Activated T-cell treated with anti-CD3 and anti-CD28 coated beads, Interleukin-2, amount 50 U/mL, for 4 hours (primary cell): ENCODE data around the gene CACNA1C. TPM values are rescaled to one million over a fixed set of nuclear protein-coding genes. Genes with fewer than 3 reads are reported as not detected.

Experiments used
- ATAC-seq, 2 donors: fragments of 200-7000 bp; cut with Tn5 transposase; one replicate each; pipeline ENCODE4 v1.10.0; 2021
- DNase-seq: peaks from one replicate; pipeline ENCODE4 v3.0.0-alpha.2; 2020
- H3K27me3 Mint-ChIP-seq: one replicate; pipeline ENCODE4 v1.8.0; 2021; ENCODE audit warnings: low read depth, mixed read lengths
- H3K36me3 Mint-ChIP-seq: one replicate; pipeline ENCODE4 v1.8.0; 2022; ENCODE audit warnings: mixed read lengths; ENCODE audit not compliant: insufficient read depth
- H3K4me1 Mint-ChIP-seq: one replicate; pipeline ENCODE4 v1.8.0; 2021; ENCODE audit warnings: low read depth, mixed read lengths
- H3K4me3 Mint-ChIP-seq: one replicate; pipeline ENCODE4 v1.8.0; 2021; ENCODE audit warnings: mild to moderate bottlenecking, moderate library complexity, mixed read lengths
- H3K9me3 Mint-ChIP-seq: one replicate; pipeline ENCODE4 v1.8.0; 2021; ENCODE audit warnings: mixed read lengths
- total RNA-seq, 3 donors: library from RNA; stranded (reverse); gene quantifications; one replicate each; pipeline ENCODE4 v1.2.1, GENCODE V29; 2021

CACNA1C gene
- total RNA-seq, 3 donors from 2014 or later: 0.03 to 0.08 (median 0.03) TPM

DNA sequence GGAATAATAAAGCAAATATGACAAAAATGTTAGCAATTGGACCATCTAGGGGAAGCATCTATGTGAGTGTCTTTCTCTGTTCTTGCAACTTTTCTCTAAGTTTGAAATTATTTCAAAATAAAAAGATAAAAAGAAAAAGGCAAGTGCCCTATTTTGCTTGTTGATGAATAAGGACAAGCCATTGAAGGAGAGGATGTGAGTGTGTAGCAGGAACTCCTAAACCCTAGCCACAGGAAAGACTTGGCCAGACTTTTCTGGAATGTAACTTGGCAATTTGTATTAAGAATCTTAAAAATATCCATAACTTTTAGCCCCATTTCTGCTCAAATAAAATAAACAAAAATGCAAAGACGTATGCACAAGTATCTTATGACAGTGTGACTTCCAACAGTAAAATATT, 279.4 kb downstream of the CACNA1C start:
- DNase-seq (no peak), ATAC-seq (no peak)
- Mint-ChIP-seq H3K4me3 (no peak overlapping the region), H3K36me3 (no peaks in the 10 kb centered on the region), H3K27me3 (peaks cover 8% of the 10 kb centered on the region), H3K4me1 (no peaks in the 10 kb centered on the region), H3K9me3 (no peaks in the 10 kb centered on the region)

DNA sequence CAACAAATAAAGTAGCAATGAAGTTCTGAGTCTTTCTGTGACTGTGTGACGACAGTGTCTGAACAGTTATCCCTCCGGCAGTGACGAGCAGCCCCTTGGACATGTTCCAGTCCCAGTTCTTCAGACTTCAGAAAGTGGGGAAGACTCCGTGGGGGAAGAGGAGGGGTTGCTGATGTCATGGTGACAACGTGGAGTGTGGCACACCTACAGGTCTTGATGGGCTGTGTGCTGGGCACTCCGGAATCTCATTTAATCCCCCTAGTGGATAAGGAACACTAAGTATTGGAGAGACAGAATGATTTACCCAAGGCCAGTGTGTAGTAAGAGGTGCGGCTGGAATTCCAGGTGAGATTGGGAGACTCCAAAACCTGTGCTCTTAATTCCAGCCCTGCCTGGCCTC, 280.2 kb downstream of the CACNA1C start:
- Mint-ChIP-seq H3K4me1 (no peaks in the 10 kb centered on the region), H3K27me3 (peaks cover 6% of the 10 kb centered on the region), H3K36me3 (no peaks in the 10 kb centered on the region), H3K9me3 (no peaks in the 10 kb centered on the region), H3K4me3 (no peak overlapping the region)
- DNase-seq: no peak
- no peak for ATAC-seq

GRCh38 chr12:2333491-2334195, 280.9 kb downstream of the CACNA1C start:
- Mint-ChIP-seq H3K27me3 (peaks cover 6% of the 10 kb centered on the region), H3K4me1 (no peaks in the 10 kb centered on the region), H3K36me3 (no peaks in the 10 kb centered on the region), H3K9me3 (no peaks in the 10 kb centered on the region), H3K4me3 (no peak overlapping the region)
- no peak for ATAC-seq
- no peak for DNase-seq

- no peaks in the 10 kb centered on the region for H3K9me3 Mint-ChIP-seq
- H3K4me3 Mint-ChIP-seq: no peak overlapping the region
- no peak for ATAC-seq
- peaks cover 6% of the 10 kb centered on the region for H3K27me3 Mint-ChIP-seq
- H3K4me1 Mint-ChIP-seq: no peaks in the 10 kb centered on the region
- no peaks in the 10 kb centered on the region for H3K36me3 Mint-ChIP-seq
- no peak for DNase-seq
Observed at GRCh38 chr12:2334271-2334670, 281.5 kb downstream of the CACNA1C start.

DNA sequence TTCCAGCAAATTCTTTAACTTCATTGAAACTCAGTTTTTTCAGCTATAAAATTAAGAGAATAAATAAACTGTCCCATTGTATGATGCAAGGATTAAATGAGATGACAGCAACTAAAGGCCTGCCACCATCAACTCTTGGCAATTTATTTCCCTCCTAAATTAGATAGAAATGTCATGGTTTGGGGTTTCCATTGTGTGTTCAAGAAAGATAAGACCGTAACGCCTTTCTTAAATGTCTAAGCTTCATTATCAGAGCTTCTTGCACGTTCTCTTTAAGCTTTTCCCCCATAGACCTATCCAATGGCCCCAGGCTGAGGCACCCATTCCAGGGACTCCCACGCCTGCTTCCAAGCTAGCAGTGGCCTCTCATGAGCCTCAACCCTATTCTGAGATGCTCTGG, 281.9 kb downstream of the CACNA1C start:
- H3K4me3 Mint-ChIP-seq: no peak overlapping the region
- no peaks in the 10 kb centered on the region for H3K9me3 Mint-ChIP-seq
- no peak for ATAC-seq
- no peaks in the 10 kb centered on the region for H3K36me3 Mint-ChIP-seq
- no peaks in the 10 kb centered on the region for H3K4me1 Mint-ChIP-seq
- peaks cover 6% of the 10 kb centered on the region for H3K27me3 Mint-ChIP-seq
- no peak for DNase-seq

- H3K9me3 Mint-ChIP-seq: no peaks in the 10 kb centered on the region
- no peak for DNase-seq
- H3K4me1 Mint-ChIP-seq: no peaks in the 10 kb centered on the region
- H3K27me3 Mint-ChIP-seq: peaks cover 6% of the 10 kb centered on the region
- ATAC-seq: no peak
- no peak overlapping the region for H3K4me3 Mint-ChIP-seq
- no peaks in the 10 kb centered on the region for H3K36me3 Mint-ChIP-seq
Observed at GRCh38 chr12:2335109-2335508, 282.3 kb downstream of the CACNA1C start.

- no peaks in the 10 kb centered on the region for H3K36me3 Mint-ChIP-seq
- DNase-seq: no peak
- H3K27me3 Mint-ChIP-seq: peaks cover 6% of the 10 kb centered on the region
- H3K4me1 Mint-ChIP-seq: no peaks in the 10 kb centered on the region
- H3K9me3 Mint-ChIP-seq: no peaks in the 10 kb centered on the region
- ATAC-seq: no peak
- H3K4me3 Mint-ChIP-seq: no peak overlapping the region
Observed at GRCh38 chr12:2335513-2335912, 282.7 kb downstream of the CACNA1C start.

DNA sequence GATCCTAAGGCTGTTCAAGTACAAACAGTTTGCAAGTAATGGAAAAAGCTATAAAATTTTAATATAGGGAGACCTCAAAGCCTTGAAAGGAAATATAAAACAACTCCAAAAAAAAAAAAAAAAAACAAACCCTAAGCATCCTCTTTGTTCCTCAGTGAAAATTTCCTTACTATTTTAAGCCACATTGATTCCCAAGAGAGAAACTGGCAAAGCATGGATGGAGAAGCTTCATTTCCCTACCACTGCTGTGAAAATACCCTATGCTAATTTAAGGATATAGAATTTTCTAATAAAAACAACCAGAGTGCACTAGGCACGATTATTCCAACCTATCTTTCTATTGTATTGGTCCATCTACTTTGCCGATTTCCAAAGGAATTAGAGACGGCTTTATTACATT, 283.1 kb downstream of the CACNA1C start:
- ATAC-seq: no peak
- peaks cover 6% of the 10 kb centered on the region for H3K27me3 Mint-ChIP-seq
- no peaks in the 10 kb centered on the region for H3K36me3 Mint-ChIP-seq
- H3K4me1 Mint-ChIP-seq: no peaks in the 10 kb centered on the region
- no peak overlapping the region for H3K4me3 Mint-ChIP-seq
- DNase-seq: no peak
- H3K9me3 Mint-ChIP-seq: no peaks in the 10 kb centered on the region

DNA sequence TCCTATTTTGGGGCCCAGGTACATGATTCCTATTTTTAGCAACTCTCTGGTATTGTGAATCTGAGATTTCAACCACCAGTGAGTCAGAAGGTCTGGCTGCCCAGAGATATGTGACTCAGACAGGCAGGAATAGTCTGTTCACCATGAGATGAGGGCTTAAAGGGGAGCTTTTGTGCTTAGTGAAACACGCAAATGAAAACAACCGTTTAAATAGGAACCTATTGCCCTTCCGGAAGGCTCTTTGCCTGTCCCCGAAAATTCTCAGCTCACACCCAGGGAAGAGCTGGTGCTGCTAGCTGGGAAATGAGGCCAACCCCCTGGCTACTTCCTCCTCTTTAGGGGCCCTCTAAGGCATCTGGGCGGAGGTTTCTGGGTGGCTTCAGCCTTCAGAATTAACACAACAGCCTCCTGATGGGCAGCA, 283.6 kb downstream of the CACNA1C start:
- DNase-seq (no peak), ATAC-seq (no peak)
- H3K4me1 Mint-ChIP-seq: no peaks in the 10 kb centered on the region
- H3K27me3 Mint-ChIP-seq: peaks cover 6% of the 10 kb centered on the region
- no peaks in the 10 kb centered on the region for H3K36me3 Mint-ChIP-seq
- no peaks in the 10 kb centered on the region for H3K9me3 Mint-ChIP-seq
- H3K4me3 Mint-ChIP-seq: no peak overlapping the region

GRCh38 chr12:2337031-2338010, 284.5 kb downstream of the CACNA1C start:
- Mint-ChIP-seq H3K27me3 (peaks cover 3% of the 10 kb centered on the region), H3K4me3 (no peak overlapping the region), H3K4me1 (no peaks in the 10 kb centered on the region), H3K36me3 (no peaks in the 10 kb centered on the region), H3K9me3 (no peaks in the 10 kb centered on the region)
- DNase-seq (no peak), ATAC-seq (no peak)

DNA sequence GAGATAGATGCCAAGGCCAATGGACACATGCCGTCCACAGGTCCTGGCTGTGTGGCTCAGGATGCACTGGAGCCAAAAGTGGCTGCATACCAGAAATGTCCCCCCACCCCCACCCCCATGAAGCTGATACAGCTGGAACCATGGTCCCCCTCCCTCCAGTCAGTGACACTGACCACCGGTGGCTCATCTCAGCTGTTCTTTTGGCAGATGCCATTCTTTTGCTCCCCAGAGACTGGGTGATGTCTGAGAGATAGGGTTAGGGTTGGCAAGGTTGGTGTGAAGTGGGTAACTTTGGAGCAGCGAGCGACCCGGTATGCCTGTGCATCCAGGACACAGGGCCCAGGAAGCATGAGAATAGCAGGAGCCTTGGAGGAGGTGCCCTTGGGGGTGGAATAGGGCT, 285.6 kb downstream of the CACNA1C start:
- ATAC-seq (no peak), DNase-seq (no peak)
- H3K4me1 Mint-ChIP-seq: no peaks in the 10 kb centered on the region
- peaks cover 3% of the 10 kb centered on the region for H3K27me3 Mint-ChIP-seq
- H3K4me3 Mint-ChIP-seq: no peak overlapping the region
- no peaks in the 10 kb centered on the region for H3K36me3 Mint-ChIP-seq
- no peaks in the 10 kb centered on the region for H3K9me3 Mint-ChIP-seq

DNA sequence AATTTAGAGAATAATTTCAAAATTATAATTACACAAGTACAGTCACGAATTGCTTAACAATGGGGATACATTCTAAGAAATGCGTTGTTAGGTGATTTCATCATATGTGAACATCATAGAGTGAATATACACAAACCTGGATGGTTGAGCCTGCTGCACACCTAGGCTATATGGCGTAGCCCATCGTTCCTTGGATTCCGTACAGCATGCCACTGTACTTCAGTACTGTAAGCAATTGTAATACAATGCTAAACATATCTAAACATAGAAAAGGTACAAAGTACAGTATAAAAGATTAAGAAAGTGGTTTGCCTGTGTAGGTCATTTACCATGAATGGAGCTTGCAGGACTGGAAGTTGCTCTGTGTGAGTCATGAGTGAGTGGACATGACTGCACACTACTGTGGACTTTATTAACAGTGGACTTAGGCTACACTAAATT, 286.2 kb downstream of the CACNA1C start:
- H3K36me3 Mint-ChIP-seq: no peaks in the 10 kb centered on the region
- no peaks in the 10 kb centered on the region for H3K9me3 Mint-ChIP-seq
- no peaks in the 10 kb centered on the region for H3K4me1 Mint-ChIP-seq
- no peak for DNase-seq
- peaks cover 3% of the 10 kb centered on the region for H3K27me3 Mint-ChIP-seq
- no peak overlapping the region for H3K4me3 Mint-ChIP-seq
- ATAC-seq: no peak

GRCh38 chr12:2341051-2341751, 288.4 kb downstream of the CACNA1C start:
- no peak overlapping the region for H3K4me3 Mint-ChIP-seq
- H3K4me1 Mint-ChIP-seq: no peaks in the 10 kb centered on the region
- H3K27me3 Mint-ChIP-seq: no peaks in the 10 kb centered on the region
- H3K36me3 Mint-ChIP-seq: no peaks in the 10 kb centered on the region
- ATAC-seq (no peak), DNase-seq (no peak)
- H3K9me3 Mint-ChIP-seq: no peaks in the 10 kb centered on the region

DNA sequence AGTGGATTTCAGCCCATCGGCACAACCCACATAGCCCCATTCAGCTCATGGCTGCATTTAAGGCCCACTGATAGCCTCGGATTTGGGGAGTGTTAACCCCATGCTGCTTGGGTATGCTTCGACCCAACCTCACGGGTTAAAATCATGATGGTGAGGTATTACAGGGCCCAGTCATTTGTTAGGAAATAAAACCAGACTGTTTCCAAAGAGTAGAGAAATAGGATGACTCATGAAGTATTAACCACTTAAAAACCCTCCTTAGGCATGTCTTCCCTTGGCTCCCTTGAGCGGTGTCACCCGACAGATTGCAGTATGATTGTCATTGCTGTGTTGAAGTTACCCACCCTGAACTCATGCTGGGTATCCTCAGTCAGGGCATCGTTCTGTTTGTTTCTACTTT, 289.1 kb downstream of the CACNA1C start:
- DNase-seq (no peak), ATAC-seq (no peak)
- no peaks in the 10 kb centered on the region for H3K27me3 Mint-ChIP-seq
- H3K9me3 Mint-ChIP-seq: no peaks in the 10 kb centered on the region
- H3K36me3 Mint-ChIP-seq: no peaks in the 10 kb centered on the region
- no peaks in the 10 kb centered on the region for H3K4me1 Mint-ChIP-seq
- H3K4me3 Mint-ChIP-seq: no peak overlapping the region
